Measurements from ENCODE around the gene CTNNA3. TPM values are rescaled to one million over a fixed set of nuclear protein-coding genes. Genes with fewer than 3 reads are reported as not detected.

The CTNNA3 gene
- total RNA-seq, 2 donors from 2014 or later, result 0.37 to 1.1 TPM

DNA sequence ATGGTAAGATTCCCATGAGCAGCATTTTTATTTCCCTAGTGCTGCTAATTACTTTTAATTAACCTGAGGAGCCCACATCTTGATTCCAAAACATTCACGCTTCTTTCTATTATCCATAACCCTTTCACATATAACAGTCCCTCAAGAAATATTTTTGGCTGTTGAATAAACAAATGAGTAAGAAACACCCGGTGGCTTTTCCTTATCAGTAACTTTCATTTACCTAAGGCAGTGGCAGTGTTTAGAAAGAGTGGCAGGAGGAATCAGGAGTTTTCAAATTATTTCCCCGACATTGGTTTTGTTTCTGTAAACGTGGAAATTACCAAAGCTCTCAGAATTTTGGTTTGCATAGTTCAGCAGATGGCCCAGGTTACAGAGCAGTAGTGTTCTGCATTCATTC, 1785.8 kb downstream of the CTNNA3 start:
- TF ChIP-seq, protein P1, sequence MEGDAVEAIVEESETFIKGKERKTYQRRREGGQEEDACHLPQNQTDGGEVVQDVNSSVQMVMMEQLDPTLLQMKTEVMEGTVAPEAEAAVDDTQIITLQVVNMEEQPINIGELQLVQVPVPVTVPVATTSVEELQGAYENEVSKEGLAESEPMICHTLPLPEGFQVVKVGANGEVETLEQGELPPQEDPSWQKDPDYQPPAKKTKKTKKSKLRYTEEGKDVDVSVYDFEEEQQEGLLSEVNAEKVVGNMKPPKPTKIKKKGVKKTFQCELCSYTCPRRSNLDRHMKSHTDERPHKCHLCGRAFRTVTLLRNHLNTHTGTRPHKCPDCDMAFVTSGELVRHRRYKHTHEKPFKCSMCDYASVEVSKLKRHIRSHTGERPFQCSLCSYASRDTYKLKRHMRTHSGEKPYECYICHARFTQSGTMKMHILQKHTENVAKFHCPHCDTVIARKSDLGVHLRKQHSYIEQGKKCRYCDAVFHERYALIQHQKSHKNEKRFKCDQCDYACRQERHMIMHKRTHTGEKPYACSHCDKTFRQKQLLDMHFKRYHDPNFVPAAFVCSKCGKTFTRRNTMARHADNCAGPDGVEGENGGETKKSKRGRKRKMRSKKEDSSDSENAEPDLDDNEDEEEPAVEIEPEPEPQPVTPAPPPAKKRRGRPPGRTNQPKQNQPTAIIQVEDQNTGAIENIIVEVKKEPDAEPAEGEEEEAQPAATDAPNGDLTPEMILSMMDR (IDR thresholded peaks at IDR 0.05), result no peak
- Histone ChIP-seq H3K27ac (no peak overlapping the region), H3K4me3 (no peak overlapping the region), H3K9ac (ENCODE audit: low read depth in 2 of 2, low read length in 2 of 2) (no peak overlapping the region), H3K4me1 (no peaks in the 10 kb centered on the region), H3K27me3 (no peaks in the 10 kb centered on the region), H3K36me3 (no peaks in the 10 kb centered on the region), H3K9me3 (no peaks in the 10 kb centered on the region)
- intact Hi-C loops (cut with DNase I), result no loop called here
- DNase-seq, result no peak

DNA sequence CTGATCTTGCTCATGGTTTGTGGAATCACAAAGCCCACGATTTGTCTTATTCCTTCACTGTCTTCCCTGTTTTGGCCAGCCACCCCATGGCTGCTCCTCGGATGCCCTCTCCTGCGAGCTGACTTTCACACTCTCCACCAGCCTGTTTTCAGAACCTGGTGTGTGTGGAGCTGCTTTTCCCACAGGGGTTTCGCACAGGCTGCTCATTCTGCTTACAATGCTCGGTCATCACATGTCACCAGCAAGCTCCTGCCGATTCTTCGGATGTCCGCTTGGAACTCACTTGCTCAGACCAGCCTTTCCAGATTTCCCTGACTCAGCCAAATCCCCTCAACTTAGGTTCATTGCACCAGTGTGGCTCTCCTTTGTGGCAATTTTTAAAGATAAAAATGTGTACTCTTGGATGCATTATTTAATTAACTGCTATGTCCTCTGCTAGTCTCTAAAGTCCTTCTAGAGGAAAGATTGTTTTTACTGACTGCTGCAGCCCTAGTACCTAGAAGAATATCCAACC, 1788.7 kb downstream of the CTNNA3 start:
- intact Hi-C loops (cut with DNase I), result no loop called here
- no peak overlapping the region for H3K9ac ChIP-seq (ENCODE audit: low read depth in 2 of 2, low read length in 2 of 2)

DNA sequence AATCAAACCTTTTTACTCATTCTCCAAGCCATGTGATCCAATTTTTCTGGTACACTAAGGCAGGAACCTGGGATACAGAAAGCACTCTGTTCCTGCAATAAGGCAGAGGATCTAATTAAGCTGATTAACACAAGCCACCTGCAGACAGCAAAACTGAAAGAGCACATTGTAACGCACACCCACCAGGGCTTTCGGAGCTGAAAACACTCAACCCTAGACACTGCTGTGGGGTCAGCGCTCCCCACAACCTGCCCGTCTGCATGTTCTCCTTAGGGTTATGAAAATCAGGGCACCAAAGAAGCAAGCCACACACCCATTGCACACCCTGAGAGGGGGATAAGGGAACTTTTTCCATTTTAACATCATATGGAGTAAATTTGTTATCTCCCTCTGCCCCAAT, 1792.4 kb downstream of the CTNNA3 start:
- Histone ChIP-seq H3K36me3 (no peaks in the 10 kb centered on the region), H3K27me3 (no peaks in the 10 kb centered on the region), H3K9ac (ENCODE audit: low read depth in 2 of 2, low read length in 2 of 2) (no peak overlapping the region), H3K4me3 (no peak overlapping the region), H3K4me1 (no peaks in the 10 kb centered on the region), H3K27ac (no peak overlapping the region), H3K9me3 (no peaks in the 10 kb centered on the region)
- no peak for DNase-seq
- intact Hi-C loops (cut with DNase I), result no loop called here
- TF ChIP-seq, protein P1 (IDR thresholded peaks at IDR 0.05), result no peak

More for the DNA sequence above, 1788.7 kb downstream of the CTNNA3 start:
- Histone ChIP-seq H3K9me3 (no peaks in the 10 kb centered on the region), H3K27me3 (no peaks in the 10 kb centered on the region), H3K36me3 (no peaks in the 10 kb centered on the region), H3K4me3 (no peak overlapping the region), H3K27ac (no peak overlapping the region), H3K4me1 (no peaks in the 10 kb centered on the region)
- no peak for DNase-seq
- TF ChIP-seq, protein P1 (IDR thresholded peaks at IDR 0.05), result no peak

DNA sequence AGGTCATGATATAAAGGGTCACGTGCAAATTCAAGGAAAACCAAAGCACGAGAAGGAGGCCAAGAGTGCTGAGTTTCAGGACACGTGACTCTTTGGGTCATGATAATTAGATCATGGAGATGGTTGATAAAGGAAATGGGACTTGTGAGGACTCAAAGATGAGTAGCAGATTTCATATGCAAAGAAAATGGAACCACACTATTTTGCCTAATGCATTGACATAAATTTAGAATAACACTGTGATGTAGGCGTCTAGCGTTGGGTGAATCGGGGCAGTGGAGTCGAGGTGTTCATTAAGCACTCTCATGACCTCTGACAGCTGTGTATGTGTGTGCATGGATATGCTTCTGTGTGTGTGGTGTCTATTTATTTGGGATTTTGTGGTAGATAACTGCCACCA, 1795.7 kb downstream of the CTNNA3 start:
- no peaks in the 10 kb centered on the region for H3K36me3 ChIP-seq
- H3K27ac ChIP-seq, result no peak overlapping the region
- intact Hi-C loops (cut with DNase I), result no loop called here
- TF ChIP-seq, protein P1 (IDR thresholded peaks at IDR 0.05), result no peak
- no peak overlapping the region for H3K4me3 ChIP-seq
- H3K27me3 ChIP-seq, result no peaks in the 10 kb centered on the region
- DNase-seq, result no peak
- H3K9me3 ChIP-seq, result no peaks in the 10 kb centered on the region
- no peaks in the 10 kb centered on the region for H3K4me1 ChIP-seq
- H3K9ac ChIP-seq (ENCODE audit: low read depth in 2 of 2, low read length in 2 of 2), result no peak overlapping the region

DNA sequence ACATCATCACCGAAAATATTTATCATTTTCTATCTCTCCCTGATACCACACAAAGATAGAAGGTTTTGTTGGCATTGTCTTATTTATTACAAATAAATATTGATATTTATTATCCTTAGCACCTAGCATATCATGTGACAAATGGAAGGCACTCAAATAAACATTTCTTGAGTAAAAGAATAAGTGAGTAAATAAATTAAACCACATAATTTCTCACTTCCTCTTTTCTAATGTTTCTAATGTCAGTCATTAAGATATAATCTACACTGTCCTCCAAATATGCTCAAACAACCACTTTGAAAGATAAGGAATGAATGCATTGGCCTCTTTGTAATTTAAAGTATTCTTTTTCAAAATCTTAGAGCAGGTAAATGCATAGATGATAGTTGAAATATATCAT, 1797.9 kb downstream of the CTNNA3 start:
- Histone ChIP-seq H3K27me3 (no peaks in the 10 kb centered on the region), H3K4me3 (no peak overlapping the region), H3K9me3 (no peaks in the 10 kb centered on the region), H3K36me3 (no peaks in the 10 kb centered on the region), H3K4me1 (no peaks in the 10 kb centered on the region), H3K9ac (ENCODE audit: low read depth in 2 of 2, low read length in 2 of 2) (no peak overlapping the region), H3K27ac (no peak overlapping the region)
- TF ChIP-seq, protein P1 (IDR thresholded peaks at IDR 0.05), result no peak
- no peak for DNase-seq
- intact Hi-C loops (cut with DNase I), result no loop called here

All from colonic mucosa (tissue), 4 donors.